Hematopoietic multipotent progenitor cell treated with erythropoietin and hydrocortisone succinate and interleukin-3 and kit ligand, for 15 days (in vitro differentiated cells): ENCODE measurements around the gene ZSCAN26.
"Not testable (repeated sequence)": the region's sequence is repeated elsewhere in the genome, so short reads cannot be mapped to it uniquely, and the experiment has no call there.

ENCODE experiments used
- DNase-seq: peaks from one replicate; pipeline ENCODE4 v3.0.0-alpha.2; 2015; ENCODE audit warnings: low spot score

ZSCAN26 gene

DNA sequence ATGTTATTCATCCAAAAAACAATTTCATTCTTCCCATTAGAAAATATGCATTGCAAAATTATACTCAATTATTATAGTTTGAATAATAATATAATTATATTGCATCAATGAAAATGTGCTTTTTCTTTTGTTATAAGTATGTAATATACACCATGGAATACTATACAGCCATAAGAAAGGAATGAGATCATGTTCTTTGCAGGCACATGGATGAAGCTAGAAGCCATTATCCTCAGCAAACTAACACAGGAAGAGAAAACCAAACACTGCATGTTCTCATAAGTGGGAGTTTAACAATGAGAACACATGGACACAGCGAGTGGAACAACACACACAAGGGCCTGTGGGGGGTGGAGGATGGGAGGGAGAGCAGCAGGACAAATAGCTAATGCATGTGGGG, 9.9 kb upstream of the ZSCAN26 start:
- DNase-seq: no peak

- DNase-seq: peak; percentile 46
Observed at GRCh38 chr6:28258877-28259777, 7.8 kb upstream of the ZSCAN26 start, which contains the start of gene NKAPL. NKAPL (plus strand) TSS chr6:28259297; CDS start chr6:28259372, 75 bp downstream.

- no peak for DNase-seq
Observed at GRCh38 chr6:28263922-28264321, 3.0 kb upstream of the ZSCAN26 start.

- no peak for DNase-seq
Observed at GRCh38 chr6:28264834-28265401, 2.0 kb upstream of the ZSCAN26 start.

DNA sequence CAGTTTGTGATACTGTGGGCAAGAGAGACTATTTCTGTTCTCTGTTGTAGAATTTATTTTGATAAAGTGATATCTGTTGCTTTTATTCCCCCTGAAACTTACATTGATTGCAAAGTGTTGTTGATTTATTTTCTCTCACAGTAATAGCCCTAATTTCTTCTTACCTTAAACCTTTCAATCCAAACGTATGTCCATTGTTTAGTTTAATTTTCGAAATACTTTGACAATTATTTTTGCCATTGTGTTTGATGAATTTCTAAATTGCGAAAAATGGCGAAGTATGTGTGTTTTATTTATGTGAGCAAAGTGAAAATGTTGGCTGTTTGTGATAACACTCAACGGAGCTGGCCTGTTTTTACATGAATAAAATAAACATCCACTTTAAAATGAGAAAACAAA, 381 bp upstream of the ZSCAN26 start:
- DNase-seq: no peak

DNA sequence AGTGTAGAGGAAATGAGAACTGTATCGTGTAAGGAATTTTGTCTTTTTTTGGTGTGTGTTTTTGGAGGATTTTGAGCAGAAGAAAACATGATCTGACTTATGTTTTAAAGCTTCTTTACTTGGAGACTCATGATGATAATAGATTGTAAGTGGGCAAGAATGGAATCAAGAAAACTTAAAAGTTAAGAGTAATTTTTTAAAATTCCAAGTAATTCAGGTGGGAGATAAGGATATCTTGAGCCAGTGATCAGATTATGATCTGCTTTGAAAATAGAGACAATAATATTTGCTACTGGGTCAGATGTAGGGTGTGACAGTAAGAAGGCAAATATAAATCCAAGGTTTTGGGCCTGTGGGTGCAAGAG, 734 bp downstream of the ZSCAN26 start:
- no peak for DNase-seq

- peak; percentile 32 for DNase-seq
Observed at GRCh38 chr6:28269492-28269891, 2.5 kb downstream of the ZSCAN26 start.

- no peak for DNase-seq
Observed at GRCh38 chr6:28274888-28275287, 7.9 kb downstream of the ZSCAN26 start.

GRCh38 chr6:28277746-28278145, 10.8 kb downstream of the ZSCAN26 start:
- no peak for DNase-seq

DNA sequence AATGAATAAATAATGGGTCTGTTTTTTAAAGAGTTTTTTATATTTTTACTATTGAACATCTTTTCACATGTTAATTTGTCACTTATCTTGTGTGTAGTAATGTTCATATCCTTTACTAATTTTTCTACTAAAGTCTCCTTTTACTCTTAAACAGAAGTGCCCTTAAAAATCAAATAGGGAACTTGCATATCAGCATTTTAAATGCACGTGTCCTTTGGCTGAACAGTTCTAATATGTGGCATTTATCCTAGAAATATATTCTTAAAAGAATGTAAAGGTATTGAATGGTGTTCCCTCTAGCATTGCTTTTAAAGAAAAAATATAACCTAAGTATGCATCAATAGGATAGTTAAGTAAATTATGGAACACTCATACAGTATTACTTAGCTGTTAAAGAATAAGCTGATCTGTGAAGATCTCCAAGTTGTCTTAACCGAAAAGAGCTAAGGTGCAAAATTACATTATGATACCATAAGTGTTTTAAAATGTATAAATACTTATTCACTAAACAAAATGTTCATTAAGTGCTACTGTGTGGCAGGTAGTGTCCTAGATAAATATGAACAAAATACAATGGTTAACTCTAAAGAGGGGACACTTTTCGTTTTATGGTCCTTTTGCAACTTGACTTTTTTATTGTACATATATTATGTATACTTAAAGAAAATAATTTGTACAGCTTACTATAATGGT, 13.8 kb downstream of the ZSCAN26 start:
- no peak for DNase-seq

DNA sequence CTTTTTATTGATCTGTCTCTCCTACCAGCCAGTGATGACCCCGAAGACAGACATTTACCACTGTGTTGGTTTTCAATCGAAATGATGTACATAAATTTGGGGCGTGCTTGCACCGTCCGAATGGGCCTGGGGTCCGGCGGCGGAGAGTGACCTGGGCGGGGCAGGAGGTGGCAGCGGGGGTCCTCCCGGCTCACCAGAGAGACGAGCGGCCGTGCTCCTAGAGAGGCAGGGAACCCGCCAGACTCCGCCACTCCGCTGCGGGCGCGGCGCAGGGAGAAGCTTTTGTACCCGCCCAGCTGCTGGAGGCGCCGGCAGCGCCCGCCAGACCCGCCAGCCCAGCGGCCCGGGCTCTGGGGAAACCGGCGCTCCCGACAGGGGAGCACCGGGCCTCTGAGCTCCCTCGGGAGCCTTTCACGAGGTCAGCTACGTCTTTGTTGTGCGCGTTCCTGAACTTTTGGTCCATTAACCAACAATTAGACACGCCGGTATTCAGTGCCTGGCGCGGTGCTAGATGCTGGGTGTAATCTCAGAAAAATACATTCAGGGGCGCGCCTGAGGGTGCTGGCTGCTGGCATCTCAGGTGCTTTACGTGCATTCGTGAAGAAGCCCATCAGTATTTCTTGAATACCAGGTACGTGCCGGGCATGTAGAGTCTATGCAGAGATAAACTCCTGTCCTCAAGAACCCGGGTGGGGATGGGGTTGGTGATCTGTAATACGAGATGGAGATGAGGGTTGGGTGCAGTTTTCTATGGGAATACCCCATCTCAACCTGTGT, 14.5 kb downstream of the ZSCAN26 start, which contains the start of gene PGBD1:
TSS of gene PGBD1 (plus strand) at position 285 of the 777 bp plus-strand sequence. CDS start 2,242 bp downstream, outside the sequence.
- DNase-seq: peak; percentile 35

DNA sequence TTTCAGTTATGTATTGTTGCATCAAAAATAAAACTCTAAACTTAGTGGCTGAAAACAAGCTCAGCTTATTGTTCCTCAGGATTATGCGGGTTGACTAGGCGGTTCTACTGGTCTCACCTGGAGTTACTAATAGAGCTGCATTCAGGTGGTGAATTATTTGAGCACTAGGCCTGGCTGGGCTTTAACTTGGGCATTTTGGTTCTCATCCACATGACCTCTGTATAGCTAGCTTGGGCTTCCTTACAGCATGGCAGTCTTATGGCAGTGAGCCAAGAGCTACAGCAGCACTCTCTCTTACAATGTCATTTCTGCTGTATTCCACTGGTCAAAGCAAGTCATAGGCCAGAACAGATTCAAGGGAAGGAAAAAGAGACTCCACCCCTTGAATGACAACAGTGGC, 16.0 kb downstream of the ZSCAN26 start:
- DNase-seq: no peak

GRCh38 chr6:28291573-28291972, 24.6 kb downstream of the ZSCAN26 start:
- no peak for DNase-seq

DNA sequence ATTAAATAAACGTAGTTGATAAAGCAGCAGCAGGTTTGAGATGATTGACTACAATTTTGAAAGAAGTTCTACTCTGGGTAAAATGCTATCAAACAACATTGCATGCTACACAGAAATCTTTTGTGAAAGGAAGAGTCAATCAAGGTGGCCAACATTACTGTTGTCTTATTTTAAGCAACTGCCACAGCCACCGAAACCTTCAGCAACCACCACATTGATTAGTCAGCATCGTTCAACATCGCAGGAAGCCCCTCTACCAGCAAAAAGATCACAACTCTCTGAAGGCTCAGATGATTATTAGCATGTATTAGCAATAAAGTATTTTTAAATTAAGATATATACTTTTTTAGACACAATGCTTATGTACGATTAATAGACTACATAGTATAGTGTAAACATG, 28.4 kb downstream of the ZSCAN26 start:
- no peak for DNase-seq

DNA sequence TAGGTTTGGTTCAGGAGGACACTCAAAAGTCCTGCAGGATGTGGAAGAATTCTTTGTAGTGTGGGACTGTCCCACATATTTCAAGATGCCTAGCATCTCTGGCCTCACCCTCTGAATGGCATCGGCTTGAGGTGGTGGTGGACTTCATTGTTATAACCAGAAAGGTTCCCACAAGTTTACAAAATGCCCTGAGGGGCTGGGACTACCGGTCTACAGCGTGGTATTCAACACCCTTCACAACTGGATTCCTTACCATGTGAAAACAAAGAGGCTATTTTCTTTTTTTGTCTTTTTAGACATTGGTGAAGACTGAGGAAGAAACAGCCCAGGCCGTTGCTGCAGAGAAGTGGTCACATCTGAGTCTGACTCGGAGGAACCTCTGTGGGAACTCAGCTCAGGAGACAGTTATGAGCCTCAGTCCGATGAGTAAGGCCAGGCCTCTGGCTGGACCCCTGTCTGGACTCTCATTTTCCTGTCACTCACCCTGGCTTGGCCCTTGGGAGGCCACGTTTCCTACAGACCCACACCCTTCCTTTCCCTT, 29.6 kb downstream of the ZSCAN26 start:
- DNase-seq: no peak

DNA sequence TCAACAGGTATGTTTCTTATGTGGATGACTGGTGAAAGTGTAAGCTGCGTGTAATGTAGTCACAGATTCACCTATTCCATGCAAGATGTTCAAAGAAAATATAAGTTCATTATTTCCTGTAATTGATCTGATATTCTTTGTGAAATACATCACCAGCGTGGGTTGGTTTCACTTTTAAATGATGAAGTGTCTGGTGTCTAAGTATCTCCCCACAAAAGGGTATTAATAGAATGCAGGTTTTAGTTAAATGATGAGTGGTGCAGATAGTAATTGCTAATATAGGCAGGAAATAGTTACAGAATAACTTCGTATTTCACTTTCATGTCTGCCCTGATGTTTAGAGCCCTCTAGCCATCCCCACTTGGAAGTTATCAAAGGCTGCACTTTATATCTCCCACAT, 36.6 kb downstream of the ZSCAN26 start:
- no peak for DNase-seq

DNA sequence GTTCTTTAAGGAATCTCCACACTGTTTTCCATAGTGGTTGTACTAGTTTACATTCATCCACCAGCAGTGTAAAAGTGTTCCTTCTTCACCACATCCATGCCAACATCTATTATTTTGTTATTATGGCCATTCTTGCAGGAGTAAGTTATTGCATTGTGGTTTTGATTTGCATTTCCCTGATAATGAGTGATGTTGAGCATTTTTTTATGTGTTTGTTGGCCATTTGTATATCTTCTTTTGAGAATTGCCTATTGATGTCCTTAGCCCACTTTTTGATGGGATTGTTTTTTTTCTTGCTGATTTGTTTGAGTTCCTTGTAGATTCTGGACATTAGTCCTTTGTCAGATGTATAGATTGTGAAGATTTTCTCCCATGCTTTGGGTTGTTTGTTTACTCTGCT, 39.4 kb downstream of the ZSCAN26 start:
- DNase-seq: not testable (repeated sequence)

- DNase-seq: no peak
Observed at GRCh38 chr6:28311139-28311823, 44.3 kb downstream of the ZSCAN26 start.

DNA sequence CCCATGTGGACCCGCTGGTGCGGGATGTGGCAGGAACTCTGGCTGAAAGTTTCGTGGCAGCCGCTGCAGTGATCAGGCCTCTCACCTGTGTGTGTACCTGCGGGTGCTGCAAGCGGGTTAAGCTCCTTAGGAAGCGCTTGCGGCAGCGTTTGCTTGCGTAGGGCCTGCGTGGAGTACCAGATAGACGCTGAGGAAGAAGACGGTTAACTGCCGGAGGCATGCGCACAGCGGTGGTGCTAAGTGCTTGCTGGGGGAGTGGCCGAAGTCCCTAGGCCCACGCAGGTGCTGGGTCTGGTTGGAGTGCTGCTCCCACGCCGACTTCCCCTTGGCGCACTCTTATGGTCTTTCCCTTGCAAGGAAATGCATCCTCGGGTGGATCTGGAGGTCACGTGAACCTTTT, 46.0 kb downstream of the ZSCAN26 start:
- no peak for DNase-seq

GRCh38 chr6:28315628-28316027, 48.7 kb downstream of the ZSCAN26 start:
- peak; percentile 34 for DNase-seq

GRCh38 chr6:28317866-28318265, 50.9 kb downstream of the ZSCAN26 start:
- not testable (repeated sequence) for DNase-seq
